ENCODE measurements around the gene CYP27B1.
"Not testable (repeated sequence)": the region's sequence is repeated elsewhere in the genome, so short reads cannot be mapped to it uniquely, and the experiment has no call there.

GRCh38 chr12:57715036-57715748, 51.7 kb downstream of the CYP27B1 start:
- TF ChIP-seq CTCF (conservative IDR thresholded peaks at IDR 0.05); ZFX (IDR thresholded peaks at IDR 0.05): not testable (repeated sequence)
